GM23338 (cell line): Measurements from ENCODE around the gene FUT3.

ENCODE experiments used
- CREB1 ChIP-seq: fragments of 250-450 bp; sonication (Bioruptor Pico); IDR thresholded peaks from 2 replicates; pipeline ENCODE4 v1.5.0; 2020; ENCODE audit warnings: low read depth, mild to moderate bottlenecking, moderate library complexity
- CTCF ChIP-seq, 2 experiments: fragments of 200-600 bp in 1 of 2; sonication (generic) in 1 of 2; conservative IDR thresholded peaks; 2 replicates each; pipeline versions ENCODE4 v1.5.1 to v1.6.1; 2016 to 2017; ENCODE audit warnings: antibody characterized with exemption in 2 of 2, low read depth in 2 of 2, mild to moderate bottlenecking in 2 of 2, moderate library complexity in 1 of 2
- ETS1 ChIP-seq: IDR thresholded peaks from 2 replicates; pipeline ENCODE4 v1.6.1; 2016; ENCODE audit warnings: antibody characterized with exemption
- EZH2 ChIP-seq: fragments of 200-600 bp; sonication (generic); IDR thresholded peaks from one replicate; pipeline ENCODE4 v1.8.0; 2017; ENCODE audit warnings: antibody characterized with exemption, mild to moderate bottlenecking, low read depth; ENCODE audit not compliant: unreplicated experiment
- EZH2phosphoT487 ChIP-seq: fragments of 200-600 bp; sonication (generic); IDR thresholded peaks from one replicate; pipeline ENCODE4 v1.8.1; 2018; ENCODE audit warnings: antibody characterized with exemption; ENCODE audit not compliant: unreplicated experiment
- JUNB ChIP-seq: IDR thresholded peaks from one replicate; pipeline ENCODE4 v1.6.1; 2016; ENCODE audit warnings: antibody characterized with exemption; ENCODE audit not compliant: unreplicated experiment
- POLR2AphosphoS5 ChIP-seq: IDR thresholded peaks from 2 replicates; pipeline ENCODE4 v1.6.1; 2016; ENCODE audit warnings: antibody characterized with exemption, low read depth
- REST ChIP-seq: IDR thresholded peaks from one replicate; pipeline ENCODE4 v1.6.1; 2018; ENCODE audit warnings: antibody characterized with exemption; ENCODE audit not compliant: unreplicated experiment
- STAT1 ChIP-seq: IDR thresholded peaks from one replicate; pipeline ENCODE4 v1.6.1; 2016; ENCODE audit warnings: antibody characterized with exemption; ENCODE audit not compliant: unreplicated experiment

GRCh38 chr19:5844456-5845433, 6.5 kb downstream of the FUT3 start:
- TF ChIP-seq CTCF (conservative IDR thresholded peaks at IDR 0.05; ENCODE audit: low read depth in 2 of 2) (no peak), CREB1 (no peak), REST (no peak), POLR2AphosphoS5 (no peak), ETS1 (no peak), EZH2phosphoT487 (no peak), EZH2 (no peak), JUNB (no peak), STAT1 (no peak)
